RWPE2 (cell line): Measurements from ENCODE around the gene TESK2.
"Not testable (repeated sequence)": the region's sequence is repeated elsewhere in the genome, so short reads cannot be mapped to it uniquely, and the experiment has no call there.

Source experiments
- ATAC-seq: fragments of 200-7000 bp; cut with Tn5 transposase; 3 replicates; pipeline ENCODE4 v1.9.1; 2021; ENCODE audit warnings: low read depth
- DNase-seq: peaks from one replicate; pipeline ENCODE4 v3.0.0-alpha.2; 2020; ENCODE audit warnings: low spot score
- H3K27ac ChIP-seq: fragments of 450-650 bp; 2 replicates; pipeline ENCODE4 v1.5.1; 2017; ENCODE audit warnings: mild to moderate bottlenecking; ENCODE audit not compliant: poor library complexity, severe bottlenecking
- H3K27me3 ChIP-seq: fragments of 250-450 bp; sonication (Bioruptor Pico); 2 replicates; pipeline ENCODE4 v1.5.1; 2021; ENCODE audit warnings: mild to moderate bottlenecking, moderate library complexity; ENCODE audit not compliant: insufficient read depth, poor library complexity, severe bottlenecking
- H3K36me3 ChIP-seq: fragments of 250-450 bp; sonication (Bioruptor Pico); 2 replicates; pipeline ENCODE4 v1.5.1; 2020; ENCODE audit warnings: low read depth, mild to moderate bottlenecking, moderate library complexity
- H3K4me1 ChIP-seq: fragments of 250-450 bp; sonication (Bioruptor Pico); 2 replicates; pipeline ENCODE4 v1.5.1; 2021; ENCODE audit warnings: mild to moderate bottlenecking, moderate library complexity; ENCODE audit not compliant: insufficient read depth, poor library complexity, severe bottlenecking
- H3K4me3 ChIP-seq: fragments of 250-450 bp; sonication (Bioruptor Pico); 2 replicates; pipeline ENCODE4 v1.5.1; 2021; ENCODE audit warnings: mild to moderate bottlenecking, moderate library complexity; ENCODE audit not compliant: severe bottlenecking
- H3K9me3 ChIP-seq: fragments of 250-450 bp; sonication (Bioruptor Pico); 2 replicates; pipeline ENCODE4 v1.5.1; 2021; ENCODE audit warnings: mild to moderate bottlenecking, moderate library complexity; ENCODE audit not compliant: severe bottlenecking
- TF ChIP-seq, protein P1 (sequence below): fragments of 450-650 bp; IDR thresholded peaks from one replicate; pipeline ENCODE4 v1.5.1; 2017; ENCODE audit warnings: mild to moderate bottlenecking, moderate library complexity; ENCODE audit not compliant: poor library complexity, severe bottlenecking

Gene TESK2

DNA sequence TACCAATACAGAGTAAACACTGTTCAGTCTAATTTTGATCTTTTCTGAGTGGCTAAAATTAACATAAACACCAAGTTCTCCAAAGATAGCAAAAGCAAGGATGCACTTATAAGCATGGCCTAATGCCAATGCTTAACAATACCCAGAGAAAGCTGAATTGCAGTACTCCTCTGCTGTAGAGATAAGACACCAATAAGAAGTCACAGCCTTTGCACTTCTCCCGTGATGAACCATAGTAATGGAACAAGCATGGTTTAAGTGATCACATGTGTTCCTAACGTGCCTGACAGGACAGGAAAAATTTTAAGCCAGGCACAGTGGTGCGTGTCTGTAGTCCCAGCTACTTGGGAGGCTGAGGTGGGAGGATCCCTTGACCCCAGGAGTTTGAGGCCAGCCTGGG, 25.1 kb upstream of the TESK2 start:
- no peaks in the 10 kb centered on the region for H3K9me3 ChIP-seq
- H3K4me3 ChIP-seq = no peak overlapping the region
- H3K27me3 ChIP-seq = no peaks in the 10 kb centered on the region
- no peak for DNase-seq
- peaks cover 81% of the 10 kb centered on the region for H3K36me3 ChIP-seq
- H3K27ac ChIP-seq = peak overlapping the region; percentile 15
- no peak for ATAC-seq
- TF ChIP-seq, protein P1, sequence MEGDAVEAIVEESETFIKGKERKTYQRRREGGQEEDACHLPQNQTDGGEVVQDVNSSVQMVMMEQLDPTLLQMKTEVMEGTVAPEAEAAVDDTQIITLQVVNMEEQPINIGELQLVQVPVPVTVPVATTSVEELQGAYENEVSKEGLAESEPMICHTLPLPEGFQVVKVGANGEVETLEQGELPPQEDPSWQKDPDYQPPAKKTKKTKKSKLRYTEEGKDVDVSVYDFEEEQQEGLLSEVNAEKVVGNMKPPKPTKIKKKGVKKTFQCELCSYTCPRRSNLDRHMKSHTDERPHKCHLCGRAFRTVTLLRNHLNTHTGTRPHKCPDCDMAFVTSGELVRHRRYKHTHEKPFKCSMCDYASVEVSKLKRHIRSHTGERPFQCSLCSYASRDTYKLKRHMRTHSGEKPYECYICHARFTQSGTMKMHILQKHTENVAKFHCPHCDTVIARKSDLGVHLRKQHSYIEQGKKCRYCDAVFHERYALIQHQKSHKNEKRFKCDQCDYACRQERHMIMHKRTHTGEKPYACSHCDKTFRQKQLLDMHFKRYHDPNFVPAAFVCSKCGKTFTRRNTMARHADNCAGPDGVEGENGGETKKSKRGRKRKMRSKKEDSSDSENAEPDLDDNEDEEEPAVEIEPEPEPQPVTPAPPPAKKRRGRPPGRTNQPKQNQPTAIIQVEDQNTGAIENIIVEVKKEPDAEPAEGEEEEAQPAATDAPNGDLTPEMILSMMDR = no peak
- H3K4me1 ChIP-seq = peaks cover 10% of the 10 kb centered on the region

DNA sequence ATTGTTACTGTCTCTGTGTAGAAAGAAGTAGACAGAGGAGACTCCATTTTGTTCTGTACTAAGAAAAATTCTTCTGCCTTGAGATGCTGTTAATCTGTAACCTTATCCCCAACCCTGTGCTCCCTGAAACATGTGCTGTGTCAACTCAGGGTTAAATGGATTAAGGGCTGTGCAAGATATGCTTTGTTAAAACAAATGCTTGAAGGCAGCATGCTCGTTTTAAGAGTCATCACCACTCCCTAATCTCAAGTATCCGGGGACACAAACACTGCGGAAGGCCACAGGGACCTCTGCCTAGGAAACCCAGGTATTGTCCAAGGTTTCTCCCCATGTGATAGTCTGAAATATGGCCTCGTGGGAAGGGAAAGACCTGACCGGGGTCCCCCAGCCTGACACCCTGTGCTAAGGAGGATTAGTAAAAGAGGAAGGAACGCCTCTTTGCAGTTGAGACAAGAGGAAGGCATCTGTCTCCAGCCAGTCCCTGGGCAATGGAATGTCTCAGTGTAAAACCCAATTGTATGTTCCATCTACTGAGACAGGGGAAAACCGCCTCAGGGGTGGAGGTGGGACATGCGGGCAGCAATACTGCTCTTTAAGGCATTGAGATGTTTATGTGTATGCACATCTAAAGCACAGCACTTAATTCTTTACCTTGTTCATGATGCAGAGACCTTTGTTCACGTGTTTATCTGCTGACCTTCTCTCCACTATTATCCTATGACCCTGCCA, 22.7 kb upstream of the TESK2 start:
- H3K4me3 ChIP-seq, H3K27me3 ChIP-seq, ATAC-seq, DNase-seq, H3K4me1 ChIP-seq, H3K9me3 ChIP-seq: not testable (repeated sequence)
- Histone ChIP-seq H3K27ac (peak overlapping the region; percentile 50), H3K36me3 (peaks cover 91% of the 10 kb centered on the region)

DNA sequence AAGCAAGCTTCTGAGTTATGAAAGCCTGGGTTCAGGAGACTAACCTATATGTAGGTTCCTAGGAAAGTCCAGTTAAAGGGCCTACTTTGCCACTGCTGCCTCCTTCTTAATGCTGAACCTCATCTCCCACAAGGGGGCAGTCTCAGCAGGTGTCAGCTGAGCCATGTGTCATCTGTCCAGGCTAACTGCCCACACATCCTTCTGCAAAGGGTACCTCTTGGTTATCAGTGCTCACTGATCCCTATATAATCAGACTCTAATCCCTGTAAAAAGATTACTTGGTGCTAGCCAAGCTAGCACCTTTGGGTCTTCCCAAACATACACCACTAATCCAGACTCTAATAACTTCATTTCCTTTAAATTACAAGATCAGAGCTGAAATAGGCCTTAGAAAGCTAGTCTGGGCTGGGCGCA, 21.7 kb upstream of the TESK2 start:
- TF ChIP-seq, protein P1 = peak; percentile 82
- ATAC-seq (peak; percentile 62), DNase-seq (no peak)
- Histone ChIP-seq H3K27ac (no peak overlapping the region), H3K9me3 (no peaks in the 10 kb centered on the region), H3K4me3 (no peak overlapping the region), H3K4me1 (peaks cover 3% of the 10 kb centered on the region), H3K27me3 (no peaks in the 10 kb centered on the region), H3K36me3 (peaks cover 92% of the 10 kb centered on the region)

DNA sequence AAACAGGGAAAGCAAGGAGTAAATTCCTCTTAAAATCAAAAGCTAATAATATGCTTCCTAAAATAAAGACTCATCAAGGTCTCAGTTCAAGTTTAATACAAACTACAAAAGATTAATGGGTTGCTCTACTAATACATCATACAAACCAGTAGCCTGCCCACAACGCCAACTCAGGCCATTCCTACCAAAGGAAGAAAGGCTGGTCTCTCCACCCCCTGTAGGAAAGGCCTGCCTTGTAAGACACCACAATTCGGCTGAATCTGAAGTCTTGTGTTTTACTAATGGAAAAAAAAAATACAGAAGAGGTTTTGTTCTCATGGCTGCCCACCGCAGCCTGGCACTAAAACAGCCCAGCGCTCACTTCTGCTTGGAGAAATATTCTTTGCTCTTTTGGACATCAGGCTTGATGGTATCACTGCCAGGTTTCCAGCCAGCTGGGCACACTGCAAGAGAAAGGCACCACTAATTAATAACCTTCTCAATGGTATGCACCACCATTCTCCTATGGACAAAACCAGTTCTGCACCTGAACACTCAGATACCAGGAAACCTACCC, 20.1 kb upstream of the TESK2 start:
- Histone ChIP-seq H3K9me3 (no peaks in the 10 kb centered on the region), H3K4me1 (peaks cover 3% of the 10 kb centered on the region), H3K4me3 (no peak overlapping the region), H3K27me3 (no peaks in the 10 kb centered on the region), H3K27ac (no peak overlapping the region), H3K36me3 (peaks cover 82% of the 10 kb centered on the region)
- no peak for ATAC-seq
- peak; percentile 7 for DNase-seq
- TF ChIP-seq, protein P1 = no peak

DNA sequence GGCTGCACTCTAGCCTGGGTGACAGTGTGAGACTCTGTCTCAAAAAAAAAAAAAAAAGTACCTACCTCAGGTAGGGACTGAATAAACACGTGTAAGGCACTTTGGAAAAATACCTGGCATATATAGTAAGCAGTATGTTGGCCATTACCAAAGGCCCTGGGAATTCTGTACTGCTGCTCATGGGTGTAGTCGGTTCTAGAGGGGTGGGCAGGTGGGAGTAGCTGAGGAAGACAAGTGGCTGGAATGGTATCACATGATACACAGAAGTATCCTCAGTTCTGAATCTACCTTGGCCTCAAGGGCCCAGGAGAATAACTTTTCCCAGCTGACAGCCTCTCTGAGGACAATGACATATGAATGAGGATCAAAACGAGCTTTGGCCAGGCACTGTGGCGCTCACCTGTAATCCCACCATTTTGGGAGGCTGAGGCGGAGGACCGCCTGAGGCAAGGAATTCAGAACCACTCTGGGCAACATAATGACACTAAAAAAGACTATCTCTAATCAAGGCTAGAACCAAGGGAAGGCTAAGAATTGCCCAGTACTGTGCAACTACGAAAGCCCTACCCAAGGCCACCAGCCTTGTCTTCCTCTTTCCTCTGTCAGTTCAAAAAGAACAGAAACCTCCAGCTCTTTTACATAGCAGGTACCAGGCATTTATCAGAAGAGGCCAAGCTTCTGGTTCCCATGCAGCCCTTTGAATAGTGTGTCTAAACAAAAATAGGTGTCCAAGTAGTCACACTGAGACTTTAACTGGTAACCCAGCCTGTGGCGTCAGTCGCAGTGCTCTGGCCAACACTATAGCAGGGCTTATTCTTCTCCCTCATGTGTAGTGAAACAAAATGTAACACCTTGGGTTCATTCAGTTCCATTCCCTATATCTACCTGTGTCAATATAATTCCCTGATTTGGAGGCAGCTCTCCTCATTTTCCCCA, 19.3 kb upstream of the TESK2 start:
- no peaks in the 10 kb centered on the region for H3K9me3 ChIP-seq
- H3K4me3 ChIP-seq = no peak overlapping the region
- H3K4me1 ChIP-seq = peaks cover 3% of the 10 kb centered on the region
- no peak overlapping the region for H3K27ac ChIP-seq
- no peaks in the 10 kb centered on the region for H3K27me3 ChIP-seq
- DNase-seq (peak; percentile 7), ATAC-seq (no peak)
- TF ChIP-seq, protein P1 = no peak
- peaks cover 76% of the 10 kb centered on the region for H3K36me3 ChIP-seq
